HG02678 (cell line): ENCODE results near the gene ANTXR1.
"Not testable (repeated sequence)": the region's sequence is repeated elsewhere in the genome, so short reads cannot be mapped to it uniquely, and the experiment has no call there.

Source experiments
- ATAC-seq: cut with Tn5 transposase; IDR thresholded peaks from one replicate; pipeline ENCODE4 v1.9.1; 2021; ENCODE audit warnings: mild to moderate bottlenecking, moderate library complexity; ENCODE audit not compliant: unreplicated experiment

Gene ANTXR1

DNA sequence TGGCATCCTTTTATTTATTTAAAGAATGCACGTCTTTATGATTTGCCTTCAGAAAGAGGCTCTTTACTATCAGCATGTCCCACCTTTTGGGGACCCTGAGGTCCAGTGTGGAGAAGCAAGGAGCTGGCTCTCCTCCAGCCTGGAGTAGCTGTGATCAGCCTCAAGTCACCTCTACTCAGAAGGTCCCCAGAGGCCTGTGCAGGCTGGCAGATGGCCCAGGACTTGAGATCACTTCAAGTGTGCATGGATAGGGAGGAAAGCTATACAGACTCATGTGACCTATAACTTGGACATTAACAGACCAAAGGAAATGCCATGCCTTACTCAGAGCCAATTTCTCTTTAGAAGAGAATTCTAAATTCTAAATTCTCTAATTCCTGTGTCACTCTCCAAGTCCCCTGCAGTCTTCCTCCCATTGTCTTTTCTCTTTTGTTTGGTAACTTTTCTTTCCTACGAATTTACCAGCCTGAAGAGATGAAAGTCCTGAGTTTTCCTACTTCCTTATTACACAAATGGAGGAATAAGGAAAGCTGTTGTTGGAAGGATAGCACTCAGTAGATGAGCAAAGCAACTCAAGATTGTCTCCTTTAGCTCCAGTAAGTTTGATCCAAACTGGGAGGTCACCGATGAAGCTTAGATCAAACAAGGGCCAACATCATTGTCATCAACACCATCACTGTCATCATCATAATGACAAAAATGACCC, 210.1 kb downstream of the ANTXR1 start:
- no peak for ATAC-seq

- no peak for ATAC-seq
These were observed 211.0 kb downstream of the ANTXR1 start for GRCh38 chr2:69223759-69224511.

DNA sequence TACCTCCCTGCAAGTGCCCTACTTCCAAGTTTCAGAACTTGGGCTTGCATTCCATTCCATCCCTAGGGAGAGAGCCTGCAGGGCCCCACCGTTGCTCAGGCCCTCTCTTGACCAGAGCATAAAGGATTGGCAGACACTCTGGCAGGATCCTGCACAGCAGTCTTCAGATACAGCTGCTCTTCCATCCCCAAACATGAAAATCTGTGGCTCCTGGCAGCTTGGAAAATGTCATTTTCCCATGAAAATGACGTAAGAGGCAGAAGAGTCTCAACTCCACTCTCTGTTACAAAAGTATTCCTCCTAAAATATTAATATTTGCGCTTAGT, 211.5 kb downstream of the ANTXR1 start:
- no peak for ATAC-seq

DNA sequence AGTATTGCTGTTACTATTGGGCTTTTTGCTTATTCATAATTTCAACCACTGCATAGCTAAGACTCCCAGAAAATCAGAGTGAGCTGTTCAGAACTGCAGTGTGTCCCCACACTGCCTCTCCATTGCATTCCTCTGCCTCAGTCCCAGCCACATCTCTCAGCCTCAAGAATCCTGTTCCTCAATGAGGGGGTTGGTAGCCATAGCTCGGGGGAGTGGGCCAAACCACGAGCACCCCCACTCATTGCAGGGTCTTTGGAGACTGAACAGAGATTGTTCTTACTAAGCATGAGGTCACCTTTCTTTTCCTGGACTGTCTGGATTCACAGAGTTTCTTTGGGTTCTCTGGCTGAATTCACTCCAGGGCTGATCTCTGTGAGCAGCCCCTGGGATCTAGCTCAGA, 213.0 kb downstream of the ANTXR1 start:
- no peak for ATAC-seq

GRCh38 chr2:69226903-69227302, 213.9 kb downstream of the ANTXR1 start:
- ATAC-seq = no peak

- ATAC-seq = no peak
These were observed 214.7 kb downstream of the ANTXR1 start for GRCh38 chr2:69227716-69228115.

DNA sequence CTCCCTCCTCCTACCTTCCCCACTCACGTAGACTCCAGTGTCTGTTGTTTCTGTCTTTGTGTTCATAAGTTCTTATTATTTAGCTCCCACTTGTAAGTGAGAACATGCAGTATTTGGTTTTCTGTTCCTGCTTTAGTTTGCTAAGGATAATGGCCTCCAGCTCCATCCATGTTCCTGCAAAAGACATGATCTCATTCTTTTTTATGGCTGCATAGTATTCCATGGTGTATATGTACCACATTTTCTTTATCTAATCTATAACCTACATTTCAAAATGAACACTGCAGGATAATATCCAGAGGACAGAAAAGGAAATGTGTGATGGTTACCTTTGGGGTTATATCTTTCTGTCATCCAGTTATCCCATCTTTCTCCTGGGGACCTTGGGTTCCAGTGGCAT, 218.0 kb downstream of the ANTXR1 start:
- not testable (repeated sequence) for ATAC-seq

GRCh38 chr2:69231612-69232277, 218.8 kb downstream of the ANTXR1 start:
- ATAC-seq = no peak

DNA sequence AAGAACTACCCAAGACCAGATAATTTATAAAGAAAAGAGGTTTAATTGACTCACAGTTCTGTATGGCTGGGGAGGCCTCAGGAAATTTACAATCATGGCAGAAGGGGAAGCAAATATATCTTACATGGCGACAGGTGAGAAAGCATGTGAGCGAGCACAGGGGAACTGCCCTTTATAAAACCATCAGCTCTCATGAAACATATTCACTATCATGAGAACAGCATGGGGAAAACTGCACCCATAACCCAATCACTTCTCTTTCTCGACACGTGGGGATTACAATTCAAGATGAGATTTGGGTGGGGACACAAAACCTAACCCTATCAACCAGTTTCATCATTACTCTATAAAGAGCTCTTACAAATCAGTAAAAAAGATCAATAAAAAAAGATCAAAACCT, 222.9 kb downstream of the ANTXR1 start:
- not testable (repeated sequence) for ATAC-seq

GRCh38 chr2:69237070-69237670, 224.2 kb downstream of the ANTXR1 start:
- ATAC-seq = no peak

DNA sequence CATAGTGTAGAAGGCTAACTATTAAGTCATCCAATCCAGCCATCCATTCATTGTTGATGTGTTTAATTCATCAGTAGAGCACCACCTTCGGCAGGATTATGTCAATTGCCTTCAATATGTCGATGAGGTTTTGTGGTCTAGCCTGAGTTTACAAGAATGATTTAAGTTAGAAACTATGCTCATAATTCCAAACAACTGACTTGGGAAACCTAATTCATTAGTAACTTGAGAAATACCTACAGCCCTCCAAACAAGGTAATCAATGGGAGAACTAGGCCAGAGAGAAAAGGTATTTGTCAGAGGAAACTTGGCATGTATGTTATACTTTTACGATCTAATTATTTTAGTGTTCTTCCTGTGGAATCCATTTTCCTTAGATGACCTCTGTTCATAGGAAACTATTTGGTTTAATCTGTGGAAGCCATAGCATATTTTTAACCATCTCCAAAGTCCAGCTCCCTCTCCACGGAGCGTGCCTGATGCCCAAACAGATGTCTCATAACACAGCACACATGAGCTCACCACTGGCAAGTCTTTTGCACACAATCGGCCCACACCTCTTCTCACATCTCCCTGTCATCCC, 225.6 kb downstream of the ANTXR1 start:
- ATAC-seq = no peak

DNA sequence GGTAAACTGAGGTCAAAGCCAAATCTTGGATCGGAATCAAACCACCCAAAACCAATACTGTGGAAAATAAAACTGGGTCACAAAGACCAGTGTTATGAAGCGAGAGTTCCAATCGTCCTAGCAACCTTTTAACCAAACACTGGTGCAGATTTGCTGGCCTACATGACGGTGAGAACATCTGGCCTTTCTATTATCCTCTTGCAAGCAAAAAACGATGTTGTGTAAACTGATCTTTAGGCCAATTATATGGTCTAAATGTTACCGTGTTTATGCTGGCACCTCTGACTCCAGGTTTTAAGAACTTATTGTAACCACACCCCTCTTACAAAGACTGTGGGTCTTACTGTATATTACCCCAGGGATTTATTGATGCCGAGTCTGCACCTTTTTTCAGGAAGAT, 228.1 kb downstream of the ANTXR1 start:
- no peak for ATAC-seq

DNA sequence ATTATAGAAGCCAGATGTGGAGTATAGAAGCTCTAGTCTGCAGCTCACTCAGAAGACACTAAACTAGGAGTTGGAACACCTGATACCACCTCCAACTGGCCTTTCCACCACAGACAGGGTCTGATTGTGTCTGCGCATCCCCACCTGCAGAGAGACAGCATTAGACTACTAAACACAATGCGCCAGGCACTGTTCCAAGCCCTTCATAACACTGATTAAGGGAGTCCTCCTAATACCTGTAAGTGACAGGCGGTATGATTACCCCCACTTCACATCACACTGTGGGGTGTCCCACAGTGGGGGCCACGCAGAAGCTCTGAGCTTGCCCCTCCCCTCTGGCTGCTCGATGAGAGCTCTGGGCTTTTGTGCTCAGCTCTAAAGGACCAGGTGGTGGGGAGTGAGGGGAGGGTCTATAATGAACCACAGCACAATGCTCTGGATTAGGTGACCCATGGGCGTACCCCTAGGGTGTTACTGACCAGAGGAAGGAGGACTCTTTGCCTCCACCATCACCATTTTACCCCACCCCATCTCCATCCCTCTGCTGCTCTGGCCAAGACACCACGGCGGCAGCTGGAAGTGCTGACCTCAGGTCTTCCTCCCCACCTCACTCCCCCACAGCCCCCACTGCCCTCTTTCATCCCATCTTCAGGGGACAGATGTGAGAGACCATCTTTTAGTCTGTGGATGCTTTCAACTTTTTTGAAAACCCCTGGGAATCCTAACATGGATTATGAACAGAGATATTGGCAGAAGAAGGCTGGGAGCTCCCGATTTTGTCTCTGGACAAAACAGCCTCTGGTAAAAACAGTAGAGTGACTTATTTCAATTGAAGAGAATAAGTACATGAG, 228.9 kb downstream of the ANTXR1 start:
- ATAC-seq = no peak

DNA sequence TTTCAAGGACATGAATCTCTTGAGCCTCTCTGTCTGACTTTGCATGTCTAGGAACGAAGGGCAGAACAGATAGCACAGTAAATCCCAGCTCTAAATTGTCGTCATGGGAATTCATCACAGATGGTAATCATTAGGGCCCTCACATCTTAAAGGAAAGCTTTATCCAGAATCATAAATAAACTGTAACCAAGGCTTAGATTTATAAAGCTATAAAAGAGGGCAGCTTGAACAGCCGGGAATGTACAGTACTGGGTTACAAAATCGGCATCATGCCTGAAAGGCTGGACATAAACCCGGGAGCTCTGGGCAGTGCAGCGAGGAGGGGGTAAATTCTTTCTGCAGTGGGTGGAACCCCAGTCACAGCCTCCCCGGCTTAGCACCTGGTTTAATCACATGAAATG, 229.7 kb downstream of the ANTXR1 start:
- no peak for ATAC-seq

DNA sequence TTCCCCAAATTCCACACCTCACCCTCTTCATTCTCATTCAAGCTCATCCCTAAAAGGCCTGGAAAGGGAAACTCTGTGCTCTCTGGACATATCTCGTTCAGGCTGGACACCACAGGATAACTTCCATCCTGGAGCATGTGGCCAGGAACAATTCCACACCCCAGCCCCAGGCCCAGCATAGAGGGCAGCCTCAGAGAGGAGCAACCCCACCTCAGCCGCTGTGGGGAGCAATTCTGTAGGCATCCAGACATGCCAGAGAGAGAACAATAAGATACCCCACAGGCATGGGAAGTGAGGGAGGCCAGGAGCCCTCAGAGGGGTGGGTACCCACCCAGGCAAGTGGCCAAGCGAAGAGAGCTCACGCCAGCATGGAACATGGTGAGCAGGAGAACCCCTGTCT, 230.7 kb downstream of the ANTXR1 start:
- ATAC-seq = no peak

- no peak for ATAC-seq
These were observed 231.9 kb downstream of the ANTXR1 start for GRCh38 chr2:69244882-69245281.

- no peak for ATAC-seq
These were observed 234.6 kb downstream of the ANTXR1 start for GRCh38 chr2:69247583-69247982.

DNA sequence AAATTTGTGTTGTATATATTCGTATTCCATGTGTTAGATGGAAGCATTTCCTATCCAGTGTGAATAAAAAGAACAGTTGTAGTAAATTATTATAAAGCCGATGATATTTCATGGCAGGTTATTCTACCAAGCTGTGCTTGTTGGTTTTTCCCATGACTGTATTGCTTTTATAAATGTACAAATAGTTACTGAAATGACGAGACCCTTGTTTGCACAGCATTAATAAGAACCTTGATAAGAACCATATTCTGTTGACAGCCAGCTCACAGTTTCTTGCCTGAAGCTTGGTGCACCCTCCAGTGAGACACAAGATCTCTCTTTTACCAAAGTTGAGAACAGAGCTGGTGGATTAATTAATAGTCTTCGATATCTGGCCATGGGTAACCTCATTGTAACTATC, 235.3 kb downstream of the ANTXR1 start:
- ATAC-seq = no peak

DNA sequence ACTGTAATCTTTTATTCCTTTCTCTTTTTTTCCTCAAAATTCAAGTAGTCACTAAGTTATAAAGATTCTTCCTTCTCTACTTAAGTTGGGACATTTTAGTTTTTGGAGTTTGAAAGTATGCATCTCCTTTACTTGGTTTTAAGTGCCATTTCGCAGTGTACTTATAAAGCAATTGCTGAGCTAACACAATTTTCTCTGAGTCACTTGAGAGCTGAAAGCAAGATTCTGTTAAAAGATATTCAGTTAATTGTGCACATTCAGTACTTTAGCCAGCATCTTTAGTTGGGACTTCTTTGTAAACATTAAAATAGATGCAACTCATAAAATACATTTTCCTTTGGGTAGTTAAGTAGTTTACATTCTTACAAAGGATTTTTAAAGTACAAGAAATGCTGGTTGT, 238.0 kb downstream of the ANTXR1 start:
- no peak for ATAC-seq

GRCh38 chr2:69251943-69252342, 239.0 kb downstream of the ANTXR1 start:
- no peak for ATAC-seq
